DOHH2 (cell line): Measurements from ENCODE around the gene BBOF1.

ENCODE experiments used
- H3F3A ChIP-seq: fragments of 200-600 bp; sonication (generic), shearing (Covaris generic); 2 replicates; pipeline ENCODE4 v1.6.0; 2016; ENCODE audit warnings: antibody characterized with exemption, mild to moderate bottlenecking; ENCODE audit not compliant: control insufficient read depth, insufficient read depth
- H3K27ac ChIP-seq: fragments of 200-600 bp; sonication (generic); 2 replicates; pipeline ENCODE4 v1.5.1; 2014; ENCODE audit warnings: low read depth, mild to moderate bottlenecking, low read length, moderate library complexity
- H3K27me3 ChIP-seq: fragments of 200-600 bp; sonication (generic); 2 replicates; pipeline ENCODE4 v1.6.1; 2014; ENCODE audit warnings: mild to moderate bottlenecking, low read length, mixed read lengths; ENCODE audit not compliant: control insufficient read depth
- H3K36me3 ChIP-seq: fragments of 200-600 bp; sonication (generic); 2 replicates; pipeline ENCODE4 v1.6.1; 2014; ENCODE audit warnings: mild to moderate bottlenecking, low read length, moderate library complexity, mixed read lengths; ENCODE audit not compliant: control insufficient read depth
- H3K4me1 ChIP-seq: fragments of 200-600 bp; sonication (generic); 2 replicates; pipeline ENCODE4 v1.6.1; 2014; ENCODE audit warnings: mild to moderate bottlenecking, low read length, mixed read lengths; ENCODE audit not compliant: control insufficient read depth
- H3K4me2 ChIP-seq: fragments of 200-600 bp; sonication (generic); 2 replicates; pipeline ENCODE4 v1.6.0; 2014; ENCODE audit warnings: mild to moderate bottlenecking, low read length, moderate library complexity
- H3K4me3 ChIP-seq: fragments of 200-600 bp; sonication (generic); 2 replicates; pipeline ENCODE4 v1.5.1; 2014; ENCODE audit warnings: mild to moderate bottlenecking, low read length, mixed read lengths
- H3K79me2 ChIP-seq: fragments of 200-600 bp; sonication (generic); 2 replicates; pipeline ENCODE4 v1.6.1; 2014; ENCODE audit warnings: mild to moderate bottlenecking, low read length, mixed read lengths; ENCODE audit not compliant: control insufficient read depth
- H3K9me2 ChIP-seq: fragments of 200-600 bp; sonication (generic); replicated peaks from 2 replicates; pipeline ENCODE4 v1.6.1; 2014; ENCODE audit warnings: mild to moderate bottlenecking, low read length, mixed read lengths; ENCODE audit not compliant: control insufficient read depth
- H3K9me3 ChIP-seq: fragments of 200-600 bp; sonication (generic); 2 replicates; pipeline ENCODE4 v1.6.1; 2014; ENCODE audit warnings: antibody characterized with exemption, low read length, mixed read lengths; ENCODE audit not compliant: control insufficient read depth, insufficient read depth
- H4K20me1 ChIP-seq: fragments of 200-600 bp; sonication (generic); 2 replicates; pipeline ENCODE4 v1.6.0; 2014; ENCODE audit warnings: low read depth, mild to moderate bottlenecking, antibody characterized with exemption, low read length, moderate library complexity; ENCODE audit not compliant: control insufficient read depth, insufficient read depth
- CTCF ChIP-seq: fragments of 200-600 bp; sonication (generic); IDR thresholded peaks from one replicate; pipeline ENCODE4 v1.5.1; 2014; ENCODE audit warnings: antibody characterized with exemption, mild to moderate bottlenecking, low read depth, low read length; ENCODE audit not compliant: poor library complexity, severe bottlenecking
- EZH2phosphoT487 ChIP-seq: fragments of 200-600 bp; sonication (generic); IDR thresholded peaks from 2 replicates; pipeline ENCODE4 v1.6.1; 2017; ENCODE audit warnings: borderline replicate concordance, mild to moderate bottlenecking, antibody characterized with exemption, low read length, moderate library complexity, mixed read lengths

BBOF1 gene

GRCh38 chr14:74042296-74042695 is 23.1 kb downstream of the BBOF1 start:
- Histone ChIP-seq H3K79me2 (no peaks in the 10 kb centered on the region), H3K4me1 (no peaks in the 10 kb centered on the region), H3K9me2 (no peaks in the 10 kb centered on the region), H3K9me3 (no peaks in the 10 kb centered on the region), H3K27me3 (no peaks in the 10 kb centered on the region), H3K4me2 (no peak overlapping the region), H4K20me1 (no peaks in the 10 kb centered on the region), H3K4me3 (no peak overlapping the region), H3F3A (no peaks in the 10 kb centered on the region), H3K36me3 (no peaks in the 10 kb centered on the region), H3K27ac (no peak overlapping the region)
- TF ChIP-seq CTCF: no peak
- no peak for TF ChIP-seq EZH2phosphoT487

GRCh38 chr14:74045522-74045921 is 26.4 kb downstream of the BBOF1 start:
- Histone ChIP-seq H3K27me3 (no peaks in the 10 kb centered on the region), H3K9me2 (no peaks in the 10 kb centered on the region), H3K27ac (no peak overlapping the region), H3K79me2 (no peaks in the 10 kb centered on the region), H3K9me3 (no peaks in the 10 kb centered on the region), H3F3A (peaks cover 7% of the 10 kb centered on the region; the same call in 1 of the 2 replicates), H3K36me3 (no peaks in the 10 kb centered on the region), H4K20me1 (no peaks in the 10 kb centered on the region), H3K4me3 (no peak overlapping the region), H3K4me1 (peaks cover 16% of the 10 kb centered on the region), H3K4me2 (no peak overlapping the region)
- TF ChIP-seq EZH2phosphoT487: no peak
- TF ChIP-seq CTCF: no peak

- H3K36me3 ChIP-seq: no peaks in the 10 kb centered on the region
- H3K79me2 ChIP-seq: no peaks in the 10 kb centered on the region
- no peaks in the 10 kb centered on the region for H3K9me2 ChIP-seq
- no peak overlapping the region for H3K4me2 ChIP-seq
- no peaks in the 10 kb centered on the region for H4K20me1 ChIP-seq
- H3K27ac ChIP-seq: no peak overlapping the region
- no peaks in the 10 kb centered on the region for H3K9me3 ChIP-seq
- H3K27me3 ChIP-seq: no peaks in the 10 kb centered on the region
- peaks cover 16% of the 10 kb centered on the region for H3K4me1 ChIP-seq
- TF ChIP-seq EZH2phosphoT487 (no peak), CTCF (peak; percentile 59)
- peaks cover 7% of the 10 kb centered on the region; the same call in 1 of the 2 replicates for H3F3A ChIP-seq
- H3K4me3 ChIP-seq: no peak overlapping the region
Observed at GRCh38 chr14:74048281-74048680, 29.1 kb downstream of the BBOF1 start.
